Amniotic stem cell (primary cell): ENCODE results near the gene C17orf75.
"Not testable (repeated sequence)": the region's sequence is repeated elsewhere in the genome, so short reads cannot be mapped to it uniquely, and the experiment has no call there.

Experiments used
- DNase-seq: peaks from one replicate; lab custom pipeline; 2025; lab: John Stamatoyannopoulos, UW

C17orf75 gene

GRCh38 chr17:32341857-32342602 lies at the start of gene C17orf75:
Gene C17orf75 (minus strand): TSS chr17:32342173. CDS start chr17:32342139, 34 bp downstream.
- DNase-seq: peak; percentile 4

- no peak for DNase-seq
Observed at GRCh38 chr17:32388613-32389459, 46.9 kb upstream of the C17orf75 start.

DNA sequence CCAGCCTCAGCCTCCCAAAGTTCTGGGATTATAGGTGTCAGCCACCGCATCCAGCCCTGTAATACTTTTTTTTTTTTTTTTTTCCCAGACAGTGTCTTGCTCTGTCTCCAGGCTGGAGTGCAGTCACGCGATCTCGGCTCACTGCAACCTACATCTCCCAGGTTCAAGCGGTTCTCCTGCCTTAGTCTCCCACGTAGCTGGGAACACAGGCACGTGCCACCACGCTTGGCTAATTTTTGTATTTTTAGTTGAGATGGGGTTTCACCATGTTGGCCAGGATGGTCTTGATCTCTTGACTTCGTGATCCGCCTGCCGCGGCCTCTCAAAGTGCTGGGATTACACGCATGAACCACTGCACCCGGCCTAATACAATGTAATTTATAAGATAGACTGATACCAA lies 46.2 kb upstream of the C17orf75 start:
- not testable (repeated sequence) for DNase-seq

DNA sequence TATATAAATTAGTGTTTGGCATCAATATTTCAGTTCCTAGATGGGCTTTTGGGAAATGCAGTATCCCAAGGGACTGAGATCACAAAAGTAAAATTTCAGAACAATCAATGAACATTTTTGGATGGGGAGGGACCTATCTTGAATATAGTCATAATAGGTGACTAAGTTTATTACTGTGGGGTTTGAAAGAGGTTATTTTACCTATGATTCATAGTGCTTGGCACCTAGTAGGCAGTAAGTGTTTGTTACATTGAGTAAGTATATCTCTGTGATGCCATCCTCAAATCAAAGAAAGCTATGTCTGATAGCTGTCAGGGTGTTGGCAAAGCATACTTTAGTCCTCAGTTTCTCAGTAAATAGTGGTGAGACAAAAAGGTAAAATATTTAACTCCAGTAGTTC lies 44.9 kb upstream of the C17orf75 start:
- DNase-seq: no peak

- no peak for DNase-seq
Observed at GRCh38 chr17:32385971-32386370, 44.0 kb upstream of the C17orf75 start.

DNA sequence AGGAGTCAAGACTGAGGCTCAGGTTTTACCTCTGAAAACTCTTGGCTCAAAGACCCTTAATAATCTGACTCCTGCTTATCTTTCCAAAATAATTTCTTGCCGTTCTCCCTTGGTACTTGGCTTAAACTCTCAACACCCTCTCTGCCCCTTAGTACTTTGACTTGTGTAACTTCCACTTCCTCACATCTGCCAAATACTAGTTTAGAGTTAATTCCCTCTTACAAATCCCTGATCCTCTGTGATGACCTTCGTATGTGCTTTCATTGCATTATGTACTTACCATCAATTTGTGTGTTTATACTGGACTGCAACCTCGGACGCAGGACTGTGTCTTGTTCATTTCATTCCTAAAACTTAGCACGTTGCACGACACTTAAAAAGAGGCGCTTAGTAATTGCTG lies 43.1 kb upstream of the C17orf75 start:
- DNase-seq: no peak

DNA sequence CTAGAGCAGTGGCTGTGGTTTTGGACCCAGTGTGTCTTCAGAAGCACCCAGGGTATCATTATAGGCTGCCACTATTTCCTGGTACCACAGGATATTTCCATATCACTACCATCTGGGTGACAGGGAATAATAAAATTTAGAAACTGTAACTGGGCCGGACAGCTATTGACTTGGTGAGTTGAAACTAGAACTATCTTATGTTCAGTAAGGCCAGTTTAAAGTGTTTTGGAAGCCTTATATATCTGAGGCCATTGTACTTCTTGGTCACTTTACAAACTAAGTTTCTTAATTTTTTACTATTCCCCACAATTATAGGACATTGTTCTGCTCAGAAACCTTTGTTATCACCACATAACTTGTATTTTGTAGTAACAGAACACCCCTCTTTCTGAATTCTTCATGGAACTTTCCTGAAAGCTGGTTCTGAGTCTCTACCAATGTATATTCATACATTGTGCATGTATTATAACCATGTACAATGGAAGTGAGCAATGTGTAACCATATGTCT lies 42.0 kb upstream of the C17orf75 start:
- no peak for DNase-seq

- DNase-seq: no peak
Observed at GRCh38 chr17:32382526-32383223, 40.7 kb upstream of the C17orf75 start.

DNA sequence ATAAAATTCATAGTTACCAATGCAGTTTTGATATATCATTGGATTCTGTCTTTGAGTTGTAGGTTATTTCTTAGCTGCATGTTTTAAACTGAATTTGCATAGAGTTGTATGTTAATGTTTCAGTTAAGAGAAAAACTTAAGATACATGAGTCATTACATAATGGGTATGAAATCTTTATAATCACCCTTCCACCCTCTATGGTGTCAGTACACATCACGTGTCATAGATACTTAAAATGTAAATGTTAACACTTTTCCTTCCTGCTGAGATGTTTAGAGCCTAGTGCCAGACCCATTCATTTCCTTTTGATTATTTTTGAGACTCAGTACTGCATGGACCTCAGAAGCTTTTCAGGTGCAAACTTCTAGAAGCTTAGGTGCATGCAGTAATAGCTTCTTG lies 28.5 kb upstream of the C17orf75 start:
- no peak for DNase-seq

GRCh38 chr17:32361270-32361669 lies 19.3 kb upstream of the C17orf75 start:
- no peak for DNase-seq

DNA sequence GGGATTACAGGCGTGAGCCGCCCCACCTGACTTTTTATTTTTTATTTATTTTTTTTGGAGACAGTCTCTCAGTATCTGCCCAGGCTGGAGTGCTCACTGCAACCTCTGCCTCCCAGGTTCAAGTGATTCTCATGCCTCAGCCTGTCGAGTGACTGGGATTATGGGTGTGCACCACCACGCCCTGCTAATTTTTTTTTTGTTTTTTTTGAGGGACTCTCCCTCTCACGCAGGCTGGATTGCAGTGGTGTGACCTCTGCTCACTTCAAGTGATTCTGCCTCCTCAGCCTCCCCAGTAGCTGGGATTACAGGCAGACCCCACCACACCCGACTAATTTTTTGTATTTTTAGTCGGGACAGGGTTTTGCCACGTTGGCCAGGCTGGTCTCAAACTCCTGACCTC lies 15.6 kb upstream of the C17orf75 start:
- no peak for DNase-seq

GRCh38 chr17:32356750-32357149 lies 14.8 kb upstream of the C17orf75 start:
- no peak for DNase-seq

GRCh38 chr17:32356378-32356743 lies 14.4 kb upstream of the C17orf75 start:
- no peak for DNase-seq

GRCh38 chr17:32355649-32356377 lies 13.8 kb upstream of the C17orf75 start:
- DNase-seq: no peak

GRCh38 chr17:32352734-32353133 lies 10.8 kb upstream of the C17orf75 start:
- not testable (repeated sequence) for DNase-seq

DNA sequence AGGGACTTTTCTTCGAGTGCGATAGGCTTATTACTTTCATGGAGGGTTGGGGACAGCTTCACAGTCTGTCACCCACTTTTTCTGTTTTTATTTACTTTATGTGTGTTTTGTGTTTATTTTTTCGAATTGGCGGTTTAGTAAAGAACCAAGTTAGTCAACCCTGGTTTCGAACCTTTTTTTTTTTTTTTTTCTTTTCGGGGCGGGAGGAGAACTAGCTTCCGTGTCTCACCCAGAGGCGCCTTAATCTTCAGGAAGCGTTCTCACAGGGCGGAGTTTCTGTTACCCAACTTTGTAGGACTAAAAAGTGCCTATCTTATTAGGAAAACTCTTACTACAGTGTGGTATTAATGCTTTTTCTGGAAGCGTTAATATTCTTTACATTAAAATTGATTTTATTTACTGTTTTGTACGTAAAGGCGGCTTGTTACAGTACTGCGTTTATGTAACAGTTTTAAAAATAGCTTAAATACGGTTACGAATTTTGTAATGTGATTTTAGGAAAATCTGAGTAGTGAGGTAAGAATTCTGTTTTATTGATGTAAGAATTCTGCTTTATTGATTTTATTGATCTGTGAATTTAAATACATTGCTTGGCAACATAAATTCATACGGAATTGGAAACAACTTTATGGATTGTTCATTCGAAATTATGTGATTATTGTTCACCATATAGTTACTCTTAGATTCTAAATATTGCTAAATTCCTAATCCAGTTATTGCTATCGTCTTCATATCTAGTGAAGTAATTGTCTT lies 8.9 kb upstream of the C17orf75 start:
- peak; percentile 39 for DNase-seq

GRCh38 chr17:32349854-32350665 lies 8.1 kb upstream of the C17orf75 start, which contains the start of gene ZNF207:
Gene ZNF207 (plus strand): TSS chr17:32350157. CDS start chr17:32350286, 129 bp downstream.
- DNase-seq: peak; percentile 91

- DNase-seq: no peak
Observed at GRCh38 chr17:32349503-32349853, 7.5 kb upstream of the C17orf75 start.

DNA sequence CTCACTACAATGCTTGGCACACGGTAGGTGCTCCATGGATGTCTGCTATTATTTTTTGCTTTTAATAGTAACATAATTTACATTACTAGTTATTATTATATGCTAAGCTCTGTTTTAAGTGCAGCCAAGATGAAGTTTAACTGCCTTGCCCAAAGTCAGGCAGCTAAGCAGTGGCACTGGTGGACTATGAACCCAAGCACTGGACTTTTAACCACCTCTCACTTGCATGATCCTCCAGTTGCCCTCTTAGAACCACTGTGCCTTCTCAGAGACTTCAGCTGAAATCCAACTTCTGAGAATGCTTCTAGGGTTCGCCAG lies 6.5 kb upstream of the C17orf75 start:
- DNase-seq: no peak

DNA sequence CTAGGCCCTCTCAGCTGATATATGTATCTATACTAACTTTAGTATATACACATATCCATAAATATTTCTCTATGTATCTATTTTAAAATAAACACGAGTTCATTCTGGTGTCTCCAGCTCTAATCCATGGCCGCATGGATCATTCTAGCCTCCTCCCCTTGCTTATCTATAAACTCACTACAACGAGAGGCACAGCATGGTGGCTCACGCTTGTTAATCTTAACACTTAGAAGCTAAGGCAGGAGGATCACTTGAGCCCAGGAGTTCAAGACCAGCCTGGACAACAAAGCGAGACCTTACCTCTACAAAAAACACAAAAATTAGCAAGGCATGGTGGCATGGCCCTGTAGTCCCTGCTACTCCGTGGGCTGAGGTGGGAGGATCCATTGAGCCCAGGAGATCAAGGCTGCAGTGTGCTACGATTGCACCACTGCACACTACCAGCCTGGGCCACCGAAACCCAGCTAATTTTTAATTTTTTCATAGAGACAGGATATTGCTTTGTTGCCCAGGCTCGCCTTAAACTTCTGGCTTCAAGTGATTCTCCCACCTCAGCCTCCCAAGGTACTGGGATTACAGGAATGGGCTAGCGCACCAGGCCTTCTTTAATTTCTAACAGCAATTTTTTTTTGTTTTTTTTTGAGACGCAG lies 4.1 kb upstream of the C17orf75 start:
- no peak for DNase-seq
